CD14-positive monocyte (primary cell): Measurements from ENCODE around the gene CBLIF. TPM values are rescaled to one million over a fixed set of nuclear protein-coding genes. Genes with fewer than 3 reads are reported as not detected.

ENCODE experiments used
- DNase-seq, 3 donors: peaks; one replicate each; pipeline ENCODE4 v3.0.0-alpha.2; 2011 to 2022
- H2AFZ ChIP-seq: 2 replicates; pipeline ENCODE4 v1.6.0; 2012; ENCODE audit warnings: mild to moderate bottlenecking, low read depth, low read length, inconsistent platforms; ENCODE audit not compliant: insufficient read depth, poor library complexity, severe bottlenecking
- H3K27ac ChIP-seq, 2 donors: 1 replicate in 1 of 2; 2 replicates in 1 of 2; pipeline ENCODE4 v1.5.1; 2012 to 2013; ENCODE audit warnings: low read length in 2 of 2, control low read depth in 1 of 2, inconsistent platforms in 1 of 2, low read depth in 1 of 2, mild to moderate bottlenecking in 1 of 2
- H3K27me3 ChIP-seq, 2 donors: one replicate each; pipeline versions ENCODE4 v1.6.0 to v1.6.1; 2011 to 2013; ENCODE audit warnings: low read length in 2 of 2; ENCODE audit not compliant: control insufficient read depth in 2 of 2, insufficient read depth in 2 of 2
- H3K36me3 ChIP-seq, 2 donors: replicated peaks in 1 of 2; 1 replicate in 1 of 2; 2 replicates in 1 of 2; pipeline versions ENCODE4 v1.5.1 to v1.6.1; 2012 to 2013; ENCODE audit warnings: low read length in 2 of 2, control low read depth in 1 of 2, inconsistent platforms in 1 of 2, mild to moderate bottlenecking in 1 of 2; ENCODE audit not compliant: insufficient read depth in 2 of 2, control insufficient read depth in 1 of 2
- H3K4me1 ChIP-seq, 2 donors: 1 replicate in 1 of 2; 2 replicates in 1 of 2; pipeline versions ENCODE4 v1.5.1 to v1.6.1; 2012 to 2013; ENCODE audit warnings: low read length in 2 of 2, control low read depth in 1 of 2, inconsistent platforms in 1 of 2, mild to moderate bottlenecking in 1 of 2, moderate library complexity in 1 of 2; ENCODE audit not compliant: insufficient read depth in 2 of 2, control insufficient read depth in 1 of 2
- H3K4me2 ChIP-seq: replicated peaks from 2 replicates; pipeline ENCODE3; 2012; ENCODE audit warnings: low read length, moderate library complexity, mild to moderate bottlenecking; ENCODE audit not compliant: poor library complexity, severe bottlenecking; ENCODE audit errors: extremely low read depth
- H3K4me3 ChIP-seq, 3 experiments: fragments of 200-600 bp in 1 of 3; sonication (generic) in 1 of 3; replicated peaks in 1 of 3; 1 replicate in 2 of 3; 2 replicates in 1 of 3; pipeline ENCODE4 v1.5.1; 2011 to 2013; ENCODE audit warnings: low read length in 3 of 3, mild to moderate bottlenecking in 3 of 3, control low read depth in 2 of 3, low read depth in 2 of 3, inconsistent platforms in 1 of 3, moderate library complexity in 1 of 3
- H3K79me2 ChIP-seq: 2 replicates; pipeline ENCODE4 v1.6.0; 2012; ENCODE audit warnings: mild to moderate bottlenecking, control low read depth, inconsistent platforms, low read length, moderate library complexity; ENCODE audit not compliant: insufficient read depth
- H3K9ac ChIP-seq: 2 replicates; pipeline ENCODE4 v1.6.0; 2017; ENCODE audit warnings: low read length, mild to moderate bottlenecking; ENCODE audit not compliant: insufficient read depth, poor library complexity, severe bottlenecking
- H3K9me3 ChIP-seq, 2 donors: replicated peaks in 1 of 2; 1 replicate in 1 of 2; 2 replicates in 1 of 2; pipeline versions ENCODE4 v1.5.1 to v1.6.1; 2012 to 2013; ENCODE audit warnings: low read length in 2 of 2, control low read depth in 1 of 2; ENCODE audit not compliant: control insufficient read depth in 1 of 2, insufficient read depth in 1 of 2
- H4K20me1 ChIP-seq: 2 replicates; pipeline ENCODE4 v1.6.0; 2012; ENCODE audit warnings: mild to moderate bottlenecking, low read length, control low read depth, moderate library complexity; ENCODE audit not compliant: insufficient read depth
- H3K27ac Mint-ChIP-seq, 7 donors: one replicate each; pipeline ENCODE4 v1.8.0; 2020; ENCODE audit warnings: mild to moderate bottlenecking in 7 of 7, mixed read lengths in 7 of 7, moderate library complexity in 6 of 7, inconsistent platforms in 2 of 7
- H3K27me3 Mint-ChIP-seq, 3 donors: one replicate each; pipeline ENCODE4 v1.8.0; 2021 to 2022; ENCODE audit warnings: low read depth in 3 of 3, mild to moderate bottlenecking in 3 of 3, mixed read lengths in 3 of 3, moderate library complexity in 3 of 3, inconsistent platforms in 1 of 3
- H3K36me3 Mint-ChIP-seq, 2 donors: one replicate each; pipeline ENCODE4 v1.8.0; 2020; ENCODE audit warnings: mixed read lengths in 2 of 2, inconsistent platforms in 1 of 2, mild to moderate bottlenecking in 1 of 2
- H3K4me1 Mint-ChIP-seq: one replicate; pipeline ENCODE4 v1.8.0; 2020; ENCODE audit warnings: mild to moderate bottlenecking, mixed read lengths
- H3K4me3 Mint-ChIP-seq, 2 donors: one replicate each; pipeline ENCODE4 v1.8.0; 2020; ENCODE audit warnings: mild to moderate bottlenecking in 2 of 2, mixed read lengths in 2 of 2, moderate library complexity in 1 of 2
- H3K9me3 Mint-ChIP-seq, 7 donors: one replicate each; pipeline ENCODE4 v1.8.0; 2020 to 2022; ENCODE audit warnings: mixed read lengths in 7 of 7, mild to moderate bottlenecking in 6 of 7, moderate library complexity in 6 of 7, inconsistent platforms in 2 of 7
- CTCF ChIP-seq: fragments of 200-600 bp; IDR thresholded peaks from one replicate; pipeline ENCODE4 v1.8.0; 2022; ENCODE audit warnings: antibody characterized with exemption, mild to moderate bottlenecking
- WGBS: methylation state at CpG from one replicate; pipeline ENCODE4 v1.1.5; 2013; ENCODE audit warnings: missing lambda C conversion rate; ENCODE audit not compliant: insufficient coverage; 5-methylcytosine and 5-hydroxymethylcytosine counted together
- intact Hi-C, 2 donors: fragments of 100-400 bp; cut with micrococcal nuclease; formaldehyde crosslinking; loops; one replicate each; pipeline versions ENCODE4 v1.15.0 to v1.15.1; 2023
- polyA plus RNA-seq, 3 donors: library from polyadenylated mRNA; depleted of rRNA in 1 of 3; unstranded in 2 of 3; stranded (reverse) in 1 of 3; fragments of 300-500 nt in 2 of 3; fragments of >200 nt in 1 of 3; fragmentation: Illumina TruSeq in 2 of 3; gene quantifications; 1 replicate in 2 of 3; 2 replicates in 1 of 3; pipeline ENCODE4 v1.2.3, GENCODE V29; 2012 to 2021

Gene CBLIF
- polyA plus RNA-seq, 3 donors = not detected

DNA sequence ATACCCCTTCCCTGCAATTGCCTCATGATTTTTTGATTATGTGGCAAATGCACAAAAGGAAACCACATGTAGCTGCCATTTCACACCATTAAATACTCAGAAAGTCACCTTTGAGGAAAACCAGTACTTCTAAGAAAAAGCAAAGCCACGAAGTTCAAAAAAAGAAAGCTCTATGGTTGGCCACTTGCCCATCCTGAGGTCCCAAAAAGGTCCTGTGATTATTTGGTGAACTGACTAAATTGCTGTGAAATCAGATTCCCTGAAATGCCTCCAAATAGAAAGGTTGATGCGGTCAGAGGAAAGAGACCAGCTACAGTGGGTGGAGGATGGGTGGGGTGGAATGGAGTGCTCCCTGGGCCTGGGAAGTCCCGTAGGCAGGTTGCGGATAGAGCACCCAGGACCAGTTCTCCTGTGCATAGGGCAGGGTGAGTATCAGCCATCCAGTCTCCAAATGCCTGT is 61.6 kb downstream of the CBLIF start:
- Histone ChIP-seq H3K4me3 (no peak overlapping the region), H3K27me3 (no peaks in the 10 kb centered on the region), H4K20me1 (peaks cover 34% of the 10 kb centered on the region), H3K9me3 (no peaks in the 10 kb centered on the region), H3K9ac (no peak overlapping the region), H3K36me3 (peaks cover 27 to 87% of the 10 kb centered on the region in 2 donors), H2AFZ (no peak overlapping the region), H3K27ac (no peak overlapping the region), H3K79me2 (peaks cover 16% of the 10 kb centered on the region), H3K4me1 (peaks cover 8 to 11% of the 10 kb centered on the region in 2 donors), H3K4me2 (no peak overlapping the region)
- intact Hi-C loops = no loop called here
- TF ChIP-seq CTCF = no peak
- Mint-ChIP-seq H3K9me3 (peaks cover 0 to 5% (median 0%) of the 10 kb centered on the region in 7 donors), H3K27me3 (peaks cover 0 to 1% (median 0%) of the 10 kb centered on the region in 3 donors), H3K4me1 (peaks cover 19% of the 10 kb centered on the region), H3K4me3 (no peak overlapping the region), H3K27ac (no peak overlapping the region), H3K36me3 (peaks cover 65 to 76% of the 10 kb centered on the region in 2 donors)
- DNase-seq = no peak
- 74% methylated on average over 4 of the region's 4 CpGs for WGBS

DNA sequence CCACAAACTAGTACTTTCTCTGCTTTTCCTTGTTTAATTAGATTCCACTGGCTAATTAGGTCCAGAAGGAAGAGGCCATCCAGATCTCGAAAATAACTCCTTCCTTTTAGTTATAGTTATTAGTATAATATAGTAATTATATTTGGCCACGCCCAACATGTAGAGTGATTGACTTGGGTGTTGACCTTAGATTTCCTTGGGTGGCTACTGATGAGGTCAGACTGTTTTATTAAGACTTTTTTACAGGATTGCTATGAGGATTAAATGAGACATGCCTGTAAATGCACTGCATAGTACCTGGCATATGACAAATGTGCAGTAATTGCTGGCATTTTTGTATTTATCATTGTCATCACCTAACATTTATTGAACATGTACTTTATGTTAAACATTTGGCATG is 63.2 kb downstream of the CBLIF start:
- peaks cover 16% of the 10 kb centered on the region for H3K4me1 Mint-ChIP-seq

More for the DNA sequence above, 63.2 kb downstream of the CBLIF start:
- H3K36me3 Mint-ChIP-seq = peaks cover 62 to 75% of the 10 kb centered on the region in 2 donors
- Histone ChIP-seq H3K9me3 (no peaks in the 10 kb centered on the region), H3K27ac (no peak overlapping the region), H4K20me1 (peaks cover 24% of the 10 kb centered on the region), H3K9ac (no peak overlapping the region), H3K79me2 (peaks cover 21% of the 10 kb centered on the region), H3K27me3 (no peaks in the 10 kb centered on the region), H2AFZ (no peak overlapping the region), H3K4me1 (peaks cover 6 to 10% of the 10 kb centered on the region in 2 donors), H3K4me3 (no peak overlapping the region), H3K36me3 (peaks cover 22 to 87% of the 10 kb centered on the region in 2 donors), H3K4me2 (no peak overlapping the region)
- no CpG with 5 or more reads among the region's 2 CpGs for WGBS
- H3K4me3 Mint-ChIP-seq = no peak overlapping the region
- peaks cover 0 to 5% (median 0%) of the 10 kb centered on the region in 7 donors for H3K9me3 Mint-ChIP-seq
- no peak for TF ChIP-seq CTCF
- DNase-seq = no peak
- no peaks in the 10 kb centered on the region for H3K27me3 Mint-ChIP-seq
- intact Hi-C loops = no loop called here
- no peak overlapping the region for H3K27ac Mint-ChIP-seq
